Prostate gland (tissue), 2 donors: ENCODE data around the gene SLC39A7. TPM values are rescaled to one million over a fixed set of nuclear protein-coding genes. Genes with fewer than 3 reads are reported as not detected.

Experiments
- DNase-seq: peaks from one replicate; pipeline ENCODE4 v3.0.0-alpha.2; 2019; ENCODE audit warnings: low spot score
- H3K27ac ChIP-seq, 2 donors: fragments of 200-600 bp; sonication (generic); 2 replicates each; pipeline ENCODE4 v1.5.1; 2017 to 2019
- H3K27me3 ChIP-seq: fragments of 200-600 bp; sonication (generic); replicated peaks from 2 replicates; pipeline ENCODE4 v1.5.1; 2019; ENCODE audit not compliant: insufficient read depth
- H3K36me3 ChIP-seq, 2 donors: fragments of 200-600 bp; sonication (generic); 1 replicate in 1 of 2; 2 replicates in 1 of 2; pipeline versions ENCODE4 v1.5.1 to v1.8.1; 2017 to 2019
- H3K4me1 ChIP-seq: fragments of 200-600 bp; sonication (generic); replicated peaks from 2 replicates; pipeline ENCODE4 v1.5.1; 2019
- H3K4me3 ChIP-seq, 2 donors: fragments of 200-600 bp; sonication (generic); 2 replicates each; pipeline ENCODE4 v1.5.1; 2017 to 2019
- H3K9me3 ChIP-seq: fragments of 200-600 bp; sonication (generic); 2 replicates; pipeline ENCODE4 v1.5.1; 2017
- POLR2A ChIP-seq: fragments of 450-650 bp; IDR thresholded peaks from one replicate; pipeline ENCODE4 v1.6.1; 2016; ENCODE audit warnings: antibody characterized with exemption, mild to moderate bottlenecking
- POLR2AphosphoS5 ChIP-seq: sonication (generic); formaldehyde crosslinking; IDR thresholded peaks from one replicate; pipeline ENCODE4 v1.6.1; 2017; ENCODE audit warnings: antibody characterized with exemption
- WGBS: methylation state at CpG from one replicate; pipeline ENCODE4 v1.1.5; 2018; 5-methylcytosine and 5-hydroxymethylcytosine counted together
- intact Hi-C: fragments of 100-400 bp; cut with DNase I; formaldehyde crosslinking; loops from one replicate; pipeline ENCODE4 v1.14.2; 2022
- total RNA-seq, 2 donors: library from RNA; depleted of rRNA; stranded (reverse); fragments of >200 nt; gene quantifications; one replicate each; pipeline ENCODE4 v1.1.0, GENCODE V29; 2016
- TF ChIP-seq, protein P1 (sequence below), 4 experiments: fragments of 200-600 bp in 2 of 4; fragments of 450-650 bp in 2 of 4; sonication (generic) in 2 of 4; IDR thresholded peaks; 1 replicate in 3 of 4; 2 replicates in 1 of 4; pipeline ENCODE4 v1.5.1; 2016 to 2019; ENCODE audit warnings: antibody characterized with exemption in 4 of 4, mild to moderate bottlenecking in 2 of 4, moderate library complexity in 2 of 4

Gene SLC39A7
- total RNA-seq, 2 donors from 2014 or later = 109 to 182 TPM

DNA sequence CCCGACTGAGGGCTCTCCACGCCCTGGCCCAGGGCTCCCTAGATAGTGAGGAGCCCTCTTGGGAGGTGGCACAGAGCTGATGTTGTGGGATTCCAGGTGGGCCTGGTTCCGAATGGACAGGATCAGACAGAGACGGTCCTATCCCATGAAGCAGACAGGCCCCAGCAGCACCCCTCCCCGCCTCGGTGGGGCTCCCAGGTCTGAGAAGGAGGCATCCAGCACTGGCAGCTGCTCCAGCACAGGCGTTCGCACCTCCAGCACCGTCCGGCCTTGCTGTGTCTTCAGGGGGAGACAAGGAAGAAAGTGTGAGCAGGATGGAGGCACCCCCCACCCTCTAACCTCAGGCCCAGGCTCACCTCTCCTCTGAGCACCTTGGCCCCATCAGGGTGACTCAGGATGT lies 37.1 kb upstream of the SLC39A7 start:
- TF ChIP-seq POLR2AphosphoS5 = no peak
- no peak for TF ChIP-seq POLR2A
- TF ChIP-seq, protein P1, sequence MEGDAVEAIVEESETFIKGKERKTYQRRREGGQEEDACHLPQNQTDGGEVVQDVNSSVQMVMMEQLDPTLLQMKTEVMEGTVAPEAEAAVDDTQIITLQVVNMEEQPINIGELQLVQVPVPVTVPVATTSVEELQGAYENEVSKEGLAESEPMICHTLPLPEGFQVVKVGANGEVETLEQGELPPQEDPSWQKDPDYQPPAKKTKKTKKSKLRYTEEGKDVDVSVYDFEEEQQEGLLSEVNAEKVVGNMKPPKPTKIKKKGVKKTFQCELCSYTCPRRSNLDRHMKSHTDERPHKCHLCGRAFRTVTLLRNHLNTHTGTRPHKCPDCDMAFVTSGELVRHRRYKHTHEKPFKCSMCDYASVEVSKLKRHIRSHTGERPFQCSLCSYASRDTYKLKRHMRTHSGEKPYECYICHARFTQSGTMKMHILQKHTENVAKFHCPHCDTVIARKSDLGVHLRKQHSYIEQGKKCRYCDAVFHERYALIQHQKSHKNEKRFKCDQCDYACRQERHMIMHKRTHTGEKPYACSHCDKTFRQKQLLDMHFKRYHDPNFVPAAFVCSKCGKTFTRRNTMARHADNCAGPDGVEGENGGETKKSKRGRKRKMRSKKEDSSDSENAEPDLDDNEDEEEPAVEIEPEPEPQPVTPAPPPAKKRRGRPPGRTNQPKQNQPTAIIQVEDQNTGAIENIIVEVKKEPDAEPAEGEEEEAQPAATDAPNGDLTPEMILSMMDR (IDR thresholded peaks at IDR 0.05) = no peak
- 87% methylated on average over 10 of the region's 10 CpGs for WGBS
- Histone ChIP-seq H3K27ac (no peak overlapping the region), H3K9me3 (no peaks in the 10 kb centered on the region), H3K4me1 (no peaks in the 10 kb centered on the region), H3K4me3 (no peak overlapping the region), H3K27me3 (no peaks in the 10 kb centered on the region), H3K36me3 (no peaks in the 10 kb centered on the region)
- DNase-seq = no peak
- intact Hi-C loops = loop anchor here (5.0 kb wide), 1 partner anchor 34 kb away; no protein-coding TSS in a partner anchor

DNA sequence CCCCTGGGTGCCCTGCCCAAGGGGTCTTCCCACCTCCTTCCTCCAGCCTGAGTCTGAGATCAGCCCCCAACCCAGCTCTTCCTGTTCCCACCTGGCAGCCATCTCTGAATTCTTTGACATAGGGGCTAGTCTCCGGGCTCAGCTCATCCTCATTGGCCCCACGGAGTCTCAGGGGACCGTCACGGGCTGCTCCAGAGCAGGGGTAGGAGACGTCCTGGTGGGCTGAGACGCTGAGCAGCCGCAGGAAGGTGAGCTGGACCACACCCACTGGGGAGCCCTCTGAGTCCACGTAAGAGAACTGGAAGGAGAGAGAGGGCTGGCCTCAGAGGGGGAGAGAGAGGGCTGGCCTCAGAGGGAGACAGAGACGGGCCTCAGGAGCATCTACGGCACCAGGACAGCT lies 36.5 kb upstream of the SLC39A7 start:
- no peak for DNase-seq
- H3K4me3 ChIP-seq = no peak overlapping the region
- no peaks in the 10 kb centered on the region for H3K27me3 ChIP-seq
- no peaks in the 10 kb centered on the region for H3K36me3 ChIP-seq
- H3K4me1 ChIP-seq = no peaks in the 10 kb centered on the region
- 61% methylated on average over 10 of the region's 10 CpGs for WGBS
- intact Hi-C loops = loop anchor here (5.0 kb wide), 1 partner anchor 33 kb away; no protein-coding TSS in a partner anchor
- no peaks in the 10 kb centered on the region for H3K9me3 ChIP-seq
- no peak for TF ChIP-seq POLR2A
- TF ChIP-seq, protein P1 (IDR thresholded peaks at IDR 0.05) = no peak
- no peak for TF ChIP-seq POLR2AphosphoS5
- H3K27ac ChIP-seq = no peak overlapping the region

DNA sequence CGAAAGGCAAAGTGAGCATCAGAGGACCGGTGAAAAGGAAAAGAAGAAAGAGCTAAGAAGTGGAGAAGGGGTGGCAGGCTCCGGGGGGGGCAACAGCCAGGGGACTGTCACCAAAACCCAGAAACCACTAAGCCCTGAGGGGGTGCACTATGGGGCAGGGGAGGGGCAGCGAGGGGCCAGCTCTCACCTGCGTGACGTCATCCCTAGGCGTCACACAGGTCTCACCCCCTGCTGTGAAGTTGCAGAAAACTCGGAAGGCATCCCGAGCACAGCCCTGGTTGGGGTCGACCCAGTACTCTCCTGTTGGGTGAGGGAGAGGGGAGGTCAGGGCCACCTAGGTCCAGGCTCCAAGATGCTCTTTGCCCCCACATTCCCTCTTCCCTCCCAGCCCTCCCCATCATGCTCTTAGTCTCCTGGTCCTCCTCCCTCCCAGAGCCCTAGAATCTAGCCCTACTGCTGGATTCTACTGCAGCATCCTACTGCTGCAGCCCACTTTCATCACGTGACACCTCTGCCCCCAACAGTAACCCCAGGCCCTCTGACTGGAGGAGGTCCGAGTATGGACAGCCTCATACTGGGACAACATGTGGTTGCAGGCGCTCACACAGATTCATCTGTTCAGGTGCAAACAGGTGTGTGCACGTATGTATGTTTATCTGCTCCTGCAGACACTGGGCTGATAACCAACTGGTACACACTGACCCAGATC lies 35.8 kb upstream of the SLC39A7 start:
- no peak overlapping the region for H3K4me3 ChIP-seq
- no peak for DNase-seq
- intact Hi-C loops = loop anchor here (5.0 kb wide), 1 partner anchor 32 kb away; no protein-coding TSS in a partner anchor
- no peaks in the 10 kb centered on the region for H3K9me3 ChIP-seq
- H3K27me3 ChIP-seq = no peaks in the 10 kb centered on the region
- no peaks in the 10 kb centered on the region for H3K36me3 ChIP-seq
- no peak overlapping the region for H3K27ac ChIP-seq
- no peaks in the 10 kb centered on the region for H3K4me1 ChIP-seq
- 73% methylated on average over 14 of the region's 14 CpGs for WGBS
- TF ChIP-seq POLR2AphosphoS5 (no peak), POLR2A (no peak)
- TF ChIP-seq, protein P1 (IDR thresholded peaks at IDR 0.05) = no peak

DNA sequence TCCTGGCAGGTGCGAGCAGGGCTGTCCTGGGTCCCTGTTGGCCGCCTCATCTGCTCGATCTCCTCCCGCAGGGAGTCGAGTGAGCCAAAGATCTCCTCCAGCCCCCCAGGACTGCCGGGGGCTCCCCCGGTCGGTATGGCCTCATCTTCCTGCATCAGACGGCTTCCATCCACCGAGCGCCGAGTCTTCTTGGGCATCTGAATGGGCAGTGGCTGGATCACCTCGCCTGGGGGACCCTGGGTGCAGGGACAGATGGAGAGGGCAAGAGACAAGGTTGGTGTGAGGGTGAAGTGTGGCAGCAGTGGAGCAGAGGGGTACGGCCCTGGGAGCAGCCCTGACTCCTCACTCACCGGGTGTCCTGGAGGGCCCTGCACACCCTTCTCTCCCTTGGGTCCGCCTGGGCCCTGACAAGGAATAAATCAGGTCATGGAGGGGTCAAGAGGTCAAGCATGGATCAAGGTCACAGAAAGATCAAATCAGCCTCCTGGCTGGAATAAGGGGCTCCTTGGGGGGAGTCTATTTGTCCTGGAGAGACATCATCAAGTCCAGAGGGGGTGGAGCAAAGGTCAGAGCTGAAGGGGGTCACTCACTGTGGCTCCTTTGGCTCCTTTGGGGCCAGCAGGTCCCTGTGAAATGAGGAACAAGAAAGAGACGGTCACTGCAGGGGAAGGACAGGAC lies 34.9 kb upstream of the SLC39A7 start:
- 88% methylated on average over 17 of the region's 17 CpGs for WGBS
- Histone ChIP-seq H3K4me3 (no peak overlapping the region), H3K4me1 (no peaks in the 10 kb centered on the region), H3K27me3 (no peaks in the 10 kb centered on the region), H3K36me3 (no peaks in the 10 kb centered on the region), H3K27ac (no peak overlapping the region), H3K9me3 (no peaks in the 10 kb centered on the region)
- DNase-seq = no peak
- intact Hi-C loops = no loop called here
- TF ChIP-seq POLR2AphosphoS5 = no peak
- no peak for TF ChIP-seq POLR2A
- TF ChIP-seq, protein P1 (IDR thresholded peaks at IDR 0.05) = no peak

DNA sequence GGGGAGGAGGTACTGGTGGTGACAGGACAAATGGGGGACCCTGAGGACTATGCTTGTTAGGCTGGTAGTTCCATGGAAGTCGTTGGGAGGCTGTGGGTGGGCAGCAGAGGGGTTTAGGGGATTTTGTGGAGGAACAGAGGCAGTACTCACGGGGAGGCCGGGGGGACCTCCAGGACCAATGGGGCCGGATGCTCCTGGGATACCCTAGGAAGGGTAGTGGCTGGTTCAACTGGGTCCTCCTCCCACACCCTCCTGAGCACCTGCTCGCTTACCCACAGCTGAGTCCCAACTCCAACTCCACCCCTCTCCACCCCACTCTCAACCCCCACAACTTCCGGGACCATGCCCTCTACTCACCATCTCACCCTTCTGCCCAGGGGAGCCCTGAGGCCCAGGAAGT lies 34.3 kb upstream of the SLC39A7 start:
- intact Hi-C loops = no loop called here
- no peak overlapping the region for H3K4me3 ChIP-seq
- no peaks in the 10 kb centered on the region for H3K4me1 ChIP-seq
- H3K36me3 ChIP-seq = no peaks in the 10 kb centered on the region
- no peaks in the 10 kb centered on the region for H3K9me3 ChIP-seq
- 85% methylated on average over 6 of the region's 6 CpGs for WGBS
- TF ChIP-seq POLR2AphosphoS5 (no peak), POLR2A (no peak)
- TF ChIP-seq, protein P1 (IDR thresholded peaks at IDR 0.05) = no peak
- H3K27ac ChIP-seq = no peak overlapping the region
- DNase-seq = no peak
- no peaks in the 10 kb centered on the region for H3K27me3 ChIP-seq
